Measurements from ENCODE around the gene DYNLL1. TPM values are rescaled to one million over a fixed set of nuclear protein-coding genes. Genes with fewer than 3 reads are reported as not detected.

DYNLL1 gene
- total RNA-seq, 1 experiment from 2014 or later = 243 TPM

- Histone ChIP-seq H3K4me2 (ENCODE audit: low read length) (no peak overlapping the region), H3K4me1 (ENCODE audit: control insufficient read depth in 1 of 2, insufficient read depth in 2 of 2, low read length in 2 of 2) (peaks cover 0 to 4% of the 10 kb centered on the region in 2 experiments; a peak in 1 of 4 replicates), H3K4me3 (replicated peaks in 1 of 2; ENCODE audit: low read depth in 1 of 2, low read length in 2 of 2) (no peak overlapping the region), H3K27me3 (ENCODE audit: insufficient read depth, low read length) (no peaks in the 10 kb centered on the region), H3K9me3 (ENCODE audit: control insufficient read depth in 1 of 2, insufficient read depth in 1 of 2, low read depth in 1 of 2, low read length in 2 of 2) (no peaks in the 10 kb centered on the region), H3K9ac (ENCODE audit: low read length) (no peak overlapping the region), H2AFZ (ENCODE audit: low read depth, low read length, poor library complexity, severe bottlenecking) (no peak overlapping the region), H3K36me3 (ENCODE audit: control insufficient read depth in 1 of 2, insufficient read depth in 2 of 2, low read length in 2 of 2) (peaks cover 68 to 75% of the 10 kb centered on the region in 2 experiments), H3K79me2 (ENCODE audit: insufficient read depth, low read length) (peaks cover 79% of the 10 kb centered on the region), H3K9me2 (ENCODE audit: insufficient read depth) (no peaks in the 10 kb centered on the region), H3K27ac (ENCODE audit: low read depth, low read length) (no peak overlapping the region), H4K20me1 (ENCODE audit: insufficient read depth) (peaks cover 28% of the 10 kb centered on the region)
- ChIA-PET CTCF (no interaction called here), RAD21 (ENCODE audit: low non-redundant PET in 1 of 2, low total read pairs in 2 of 2, uncharacterized antibody in 2 of 2, unreplicated experiment in 2 of 2) (no interaction called here), POLR2A (no interaction called here)
- no peak for TF ChIP-seq CBX3 (IDR thresholded peaks at IDR 0.05; ENCODE audit: low read depth)
- TF ChIP-seq POLR2A (IDR thresholded peaks at IDR 0.05; ENCODE audit: borderline replicate concordance, extremely low read depth, insufficient read depth, insufficient read length) = no peak
- intact Hi-C loops (cut with micrococcal nuclease) = no loop called here
- DNase-seq (ENCODE audit: low read depth, low spot score) (no peak), ATAC-seq (no peak)
- BruUV-seq (replicated peaks) = no TSS peak
Measured at GRCh38 chr12:120462099-120462640, 33.7 kb upstream of the DYNLL1 start.

GRCh38 chr12:120463712-120464111, 32.2 kb upstream of the DYNLL1 start:
- H3K4me1 ChIP-seq (ENCODE audit: control insufficient read depth in 1 of 2, insufficient read depth in 2 of 2, low read length in 2 of 2) = peaks cover 0 to 12% of the 10 kb centered on the region in 2 experiments; a peak in 2 of 4 replicates
- POLR2A ChIA-PET = interaction anchor here (0.6 to 1.0 kb wide), 2 partner anchors 32 to 263 kb away, joined by 3 read pairs; partner anchors contain the start of genes DYNLL1 and RPLP0
- H2AFZ ChIP-seq (ENCODE audit: low read depth, low read length, poor library complexity, severe bottlenecking) = no peak overlapping the region
- H3K9me3 ChIP-seq (ENCODE audit: control insufficient read depth in 1 of 2, insufficient read depth in 1 of 2, low read depth in 1 of 2, low read length in 2 of 2) = no peaks in the 10 kb centered on the region
- H3K27ac ChIP-seq (ENCODE audit: low read depth, low read length) = no peak overlapping the region
- peaks cover 32% of the 10 kb centered on the region for H4K20me1 ChIP-seq (ENCODE audit: insufficient read depth)
- H3K9ac ChIP-seq (ENCODE audit: low read length) = no peak overlapping the region
- no peaks in the 10 kb centered on the region for H3K9me2 ChIP-seq (ENCODE audit: insufficient read depth)
- no peak overlapping the region for H3K4me2 ChIP-seq (ENCODE audit: low read length)
- no peak overlapping the region for H3K4me3 ChIP-seq (replicated peaks in 1 of 2; ENCODE audit: low read depth in 1 of 2, low read length in 2 of 2)
- H3K36me3 ChIP-seq (ENCODE audit: control insufficient read depth in 1 of 2, insufficient read depth in 2 of 2, low read length in 2 of 2) = peaks cover 61 to 65% of the 10 kb centered on the region in 2 experiments
- no peak for DNase-seq (ENCODE audit: low read depth, low spot score)
- intact Hi-C loops (cut with micrococcal nuclease) = no loop called here
- RAD21 ChIA-PET (ENCODE audit: low non-redundant PET in 1 of 2, low total read pairs in 2 of 2, uncharacterized antibody in 2 of 2, unreplicated experiment in 2 of 2) = no interaction called here
- H3K79me2 ChIP-seq (ENCODE audit: insufficient read depth, low read length) = peaks cover 85% of the 10 kb centered on the region
- H3K27me3 ChIP-seq (ENCODE audit: insufficient read depth, low read length) = no peaks in the 10 kb centered on the region
- ATAC-seq = no peak
- no TSS peak for BruUV-seq (replicated peaks)
- CTCF ChIA-PET = interaction anchor here (0.9 to 1.5 kb wide), 2 partner anchors 26 to 107 kb away, joined by 3 read pairs; no protein-coding TSS in a partner anchor
- TF ChIP-seq EZH2phosphoT487 (IDR thresholded peaks at IDR 0.05; ENCODE audit: borderline replicate concordance) (no peak), CBX3 (IDR thresholded peaks at IDR 0.05; ENCODE audit: low read depth) (no peak), FOSL1 (IDR thresholded peaks at IDR 0.05; ENCODE audit: low read depth) (no peak), CEBPB (IDR thresholded peaks at IDR 0.05; ENCODE audit: low read depth) (no peak), ATF3 (IDR thresholded peaks at IDR 0.05) (no peak), SIN3A (IDR thresholded peaks at IDR 0.05; ENCODE audit: low read depth) (no peak), EZH2 (IDR thresholded peaks at IDR 0.05) (no peak), YY1 (IDR thresholded peaks at IDR 0.05; ENCODE audit: extremely low read depth, insufficient replicate concordance, low read depth, low read length) (no peak), JUND (IDR thresholded peaks at IDR 0.05) (no peak), SRF (IDR thresholded peaks at IDR 0.05; ENCODE audit: low read depth) (no peak), RAD21 (IDR thresholded peaks at IDR 0.05; ENCODE audit: low read depth) (no peak), REST (IDR thresholded peaks at IDR 0.05; ENCODE audit: low read depth) (no peak), ZBTB33 (IDR thresholded peaks at IDR 0.05; ENCODE audit: extremely low read depth, insufficient replicate concordance, low read length) (no peak), POLR2A (IDR thresholded peaks at IDR 0.05; ENCODE audit: borderline replicate concordance, extremely low read depth, insufficient read depth, insufficient read length) (no peak), TCF7L2 (IDR thresholded peaks at IDR 0.05; ENCODE audit: borderline replicate concordance, extremely low read depth, insufficient read depth, insufficient read length) (no peak)
